HepG2 (cell line): Measurements from ENCODE around the gene KCTD13. TPM values are rescaled to one million over a fixed set of nuclear protein-coding genes. Genes with fewer than 3 reads are reported as not detected.

Experiments used
- ATAC-seq: fragments of 200-7000 bp; cut with Tn5 transposase; 3 replicates; pipeline ENCODE4 v1.9.1; 2020; ENCODE audit warnings: mild to moderate bottlenecking, moderate library complexity
- BruUV-seq: library from RNA; stranded (reverse); fragments of 400-500 nt; replicated peaks from 2 replicates; lab custom pipeline; 2021; lab: Mats Ljungman, UMichigan
- CTCF ChIA-PET: fragments of 300-600 bp; formaldehyde crosslinking; extraction: SDS; loops from one replicate; lab custom pipeline; 2021; ENCODE audit warnings: low total read pairs, inconsistent platforms, low intra/inter-chr PET ratio; lab: Yijun Ruan, JAX
- POLR2A ChIA-PET: fragments of 350-600 bp; sonication (Branson Sonifier 250); formaldehyde crosslinking; loops from one replicate; lab custom pipeline; 2020; ENCODE audit warnings: antibody characterized with exemption, inconsistent platforms; lab: Yijun Ruan, JAX
- DNase-seq: peaks from one replicate; pipeline ENCODE4 v3.0.0-alpha.2; 2015; ENCODE audit warnings: low spot score
- FAIRE-seq: peaks from 3 replicates; lab custom pipeline; 2011; peaks lifted over from hg19 to GRCh38; lab: Jason Lieb, UNC
- H2AFZ ChIP-seq: one replicate; pipeline ENCODE4 v1.6.1; 2011; ENCODE audit warnings: low read length, inconsistent platforms
- H3K27ac ChIP-seq: fragments of 300-600 bp; 3 replicates; pipeline ENCODE4 v1.8.0; 2011; ENCODE audit warnings: mixed run types, mild to moderate bottlenecking, mixed read lengths, low read length, inconsistent platforms; ENCODE audit not compliant: insufficient read depth; ENCODE audit errors: extremely low read length
- H3K27me3 ChIP-seq, 2 experiments: fragments of 200-600 bp in 1 of 2; 2 replicates in 1 of 2; 3 replicates in 1 of 2; pipeline versions ENCODE4 v1.6.0 to v1.8.0; 2011; ENCODE audit warnings: low read length in 2 of 2, mild to moderate bottlenecking in 2 of 2, moderate library complexity in 2 of 2, inconsistent platforms in 1 of 2; ENCODE audit not compliant: insufficient read depth in 2 of 2, control insufficient read depth in 1 of 2
- H3K36me3 ChIP-seq, 2 experiments: fragments of 200-600 bp in 1 of 2; replicated peaks in 1 of 2; 2 replicates in 1 of 2; 3 replicates in 1 of 2; pipeline versions ENCODE4 v1.5.1 to v1.8.0; 2011; ENCODE audit warnings: low read length in 2 of 2, inconsistent platforms in 1 of 2; ENCODE audit not compliant: insufficient read depth in 2 of 2, control insufficient read depth in 1 of 2
- H3K4me1 ChIP-seq: 2 replicates; pipeline ENCODE4 v1.5.1; 2012; ENCODE audit warnings: low read length, inconsistent platforms; ENCODE audit not compliant: insufficient read depth
- H3K4me2 ChIP-seq: 2 replicates; pipeline ENCODE4 v1.6.0; 2011; ENCODE audit warnings: low read depth, low read length, inconsistent platforms
- H3K4me3 ChIP-seq, 3 experiments: fragments of 200-600 bp in 1 of 3; sonication (generic), shearing (Covaris generic) in 1 of 3; replicated peaks in 1 of 3; 2 replicates each; pipeline ENCODE4 v1.5.1; 2011 to 2016; ENCODE audit warnings: low read length in 3 of 3, inconsistent platforms in 2 of 3, low read depth in 2 of 3, mild to moderate bottlenecking in 2 of 3, control low read depth in 1 of 3, mixed read lengths in 1 of 3; ENCODE audit not compliant: insufficient read depth in 1 of 3
- H3K79me2 ChIP-seq: one replicate; pipeline ENCODE4 v1.6.1; 2011; ENCODE audit warnings: low read length, inconsistent platforms; ENCODE audit not compliant: insufficient read depth
- H3K9ac ChIP-seq: 2 replicates; pipeline ENCODE4 v1.6.0; 2011; ENCODE audit warnings: mild to moderate bottlenecking, low read depth, low read length, inconsistent platforms; ENCODE audit not compliant: insufficient read depth
- H3K9me3 ChIP-seq: 2 replicates; pipeline ENCODE4 v1.5.1; 2012; ENCODE audit warnings: mild to moderate bottlenecking, low read length
- H4K20me1 ChIP-seq: 2 replicates; pipeline ENCODE4 v1.6.0; 2011; ENCODE audit warnings: inconsistent platforms, mild to moderate bottlenecking, low read length, moderate library complexity; ENCODE audit not compliant: insufficient read depth
- GLMP ChIP-seq: sonication (generic); formaldehyde crosslinking; IDR thresholded peaks from 2 replicates; pipeline ENCODE4 v1.9.0; 2021; ENCODE audit warnings: missing genetic modification reagents, mild to moderate bottlenecking, borderline replicate concordance
- SMYD3 ChIP-seq: sonication (generic); formaldehyde crosslinking; IDR thresholded peaks from 2 replicates; pipeline ENCODE4 v1.8.1; 2023; ENCODE audit warnings: mild to moderate bottlenecking, missing genetic modification reagents
- ZNF180 ChIP-seq: sonication (generic); formaldehyde crosslinking; IDR thresholded peaks from 2 replicates; pipeline ENCODE4 v1.4.0; 2020; ENCODE audit warnings: low read depth, missing genetic modification reagents, borderline replicate concordance
- WGBS: methylation state at CpG from one replicate; pipeline ENCODE4 v1.1.6; 2017; ENCODE audit warnings: low lambda C conversion rate; 5-methylcytosine and 5-hydroxymethylcytosine counted together
- in situ Hi-C: cut with HindIII; loops from 2 replicates; pipeline ENCODE4 v1.10.0; 2017; ENCODE audit warnings: low pct_unique_long_range_greater_than_20kb; ENCODE audit not compliant: extremely low pct_ligation_motif_present
- intact Hi-C: fragments of 100-400 bp; cut with micrococcal nuclease; formaldehyde crosslinking; loops from one replicate; pipeline ENCODE4 v1.10.0; 2022; ENCODE audit not compliant: unreplicated experiment
- polyA plus RNA-seq, 8 experiments: library from polyadenylated mRNA; depleted of rRNA in 3 of 8; stranded (reverse) in 7 of 8; unstranded in 1 of 8; fragments of >200 nt; fragmentation: Illumina TruSeq in 4 of 8; extraction: Trizol in 4 of 8; gene quantifications; 2 replicates each; pipeline versions ENCODE4 v1.2.1 to v1.2.3, GENCODE V29; 2011 to 2016; ENCODE audit warnings: low read depth in 4 of 8, missing spikeins in 1 of 8, mixed read lengths in 1 of 8; ENCODE audit not compliant: insufficient read depth in 1 of 8
- total RNA-seq, 5 experiments: library from RNA; depleted of rRNA; stranded (reverse); fragments of >200 nt; fragmentation: Illumina TruSeq; extraction: Trizol; gene quantifications; 2 replicates each; pipeline ENCODE4 v1.2.3, GENCODE V29; 2016; ENCODE audit warnings: low read depth in 1 of 5

Gene KCTD13
- total and polyA plus RNA-seq, 2 of the 13 experiments (the other 11 are each of a cell fraction or from before 2014, with no cell fraction given), result 6.3 to 14.7 TPM

- Histone ChIP-seq H3K36me3 (no peaks in the 10 kb centered on the region; a peak in 2 of 5 replicates), H3K9ac (no peak overlapping the region), H3K9me3 (no peaks in the 10 kb centered on the region), H3K27ac (no peak overlapping the region), H3K4me2 (no peak overlapping the region), H3K4me3 (no peak overlapping the region), H2AFZ (no peak overlapping the region), H3K27me3 (no peaks in the 10 kb centered on the region), H3K79me2 (no peaks in the 10 kb centered on the region), H3K4me1 (no peaks in the 10 kb centered on the region), H4K20me1 (no peaks in the 10 kb centered on the region)
- DNase-seq (no peak), ATAC-seq (no peak), FAIRE-seq (no peak)
- intact Hi-C loops, result no loop called here
- 94% methylated on average over 21 of the region's 26 CpGs for WGBS
- in situ Hi-C loops, result no loop called here
- ChIA-PET POLR2A (no interaction called here), CTCF (no interaction called here)
- no TSS peak for BruUV-seq
- no peak for TF ChIP-seq GLMP
These were observed 52.7 kb downstream of the KCTD13 start for GRCh38 chr16:29873319-29873718.

- TF ChIP-seq ZNF180 (peak; percentile 99; the same call in 1 of the 2 replicates), SMYD3 (no peak)
- Histone ChIP-seq H3K79me2 (no peaks in the 10 kb centered on the region), H4K20me1 (no peaks in the 10 kb centered on the region), H3K27ac (no peak overlapping the region), H3K4me1 (no peaks in the 10 kb centered on the region), H3K4me3 (no peak overlapping the region), H3K36me3 (no peaks in the 10 kb centered on the region; a peak in 2 of 5 replicates), H3K9me3 (no peaks in the 10 kb centered on the region), H2AFZ (no peak overlapping the region), H3K9ac (no peak overlapping the region), H3K27me3 (no peaks in the 10 kb centered on the region), H3K4me2 (no peak overlapping the region)
- DNase-seq (no peak), FAIRE-seq (no peak), ATAC-seq (no peak)
- ChIA-PET CTCF (no interaction called here), POLR2A (interaction anchor here (0.6 to 1.2 kb wide), 2 partner anchors 27 to 50 kb away, joined by 3 read pairs; partner anchors contain the start of gene SEZ6L2)
- no TSS peak for BruUV-seq
- 95% methylated on average over 14 of the region's 16 CpGs for WGBS
- intact Hi-C loops, result no loop called here
- in situ Hi-C loops, result no loop called here
These were observed 54.0 kb downstream of the KCTD13 start for GRCh38 chr16:29871822-29872546.
